GM23248 (cell line): ENCODE results near the gene C5orf34. TPM values are rescaled to one million over a fixed set of nuclear protein-coding genes. Genes with fewer than 3 reads are reported as not detected.
A peak's percentile ranks its signal among the peaks of the same experiment; 100 is the strongest.
"Not testable (repeated sequence)": the region's sequence is repeated elsewhere in the genome, so short reads cannot be mapped to it uniquely, and the experiment has no call there.

Experiments used
- DNase-seq: peaks from one replicate; pipeline ENCODE4 v3.0.0-alpha.2; 2015
- H2AFZ ChIP-seq: fragments of 200-600 bp; sonication (generic); 2 replicates; pipeline ENCODE4 v1.6.1; 2016; ENCODE audit warnings: antibody characterized with exemption
- H3F3A ChIP-seq: fragments of 200-600 bp; sonication (generic); 2 replicates; pipeline ENCODE4 v1.6.1; 2016; ENCODE audit warnings: mild to moderate bottlenecking, antibody characterized with exemption, mixed run types; ENCODE audit not compliant: insufficient read depth
- H3K27ac ChIP-seq: fragments of 200-600 bp; sonication (generic); 2 replicates; pipeline ENCODE4 v1.5.1; 2016; ENCODE audit warnings: mild to moderate bottlenecking
- H3K27me3 ChIP-seq: fragments of 200-600 bp; sonication (generic); replicated peaks from 2 replicates; pipeline ENCODE4 v1.6.1; 2016; ENCODE audit warnings: mild to moderate bottlenecking; ENCODE audit not compliant: insufficient read depth
- H3K36me3 ChIP-seq: fragments of 200-600 bp; sonication (generic); 2 replicates; pipeline ENCODE4 v1.6.1; 2016; ENCODE audit warnings: low read depth, mild to moderate bottlenecking
- H3K4me1 ChIP-seq: fragments of 200-600 bp; sonication (generic); 2 replicates; pipeline ENCODE4 v1.6.1; 2016; ENCODE audit warnings: mild to moderate bottlenecking; ENCODE audit not compliant: insufficient read depth
- H3K4me2 ChIP-seq: fragments of 200-600 bp; sonication (generic); one replicate; pipeline ENCODE4 v1.6.1; 2016; ENCODE audit warnings: mild to moderate bottlenecking; ENCODE audit not compliant: unreplicated experiment
- H3K4me3 ChIP-seq: fragments of 200-600 bp; sonication (generic); 2 replicates; pipeline ENCODE4 v1.5.1; 2016; ENCODE audit warnings: mild to moderate bottlenecking
- H3K79me2 ChIP-seq: fragments of 200-600 bp; sonication (generic); 2 replicates; pipeline ENCODE4 v1.6.1; 2016; ENCODE audit warnings: mild to moderate bottlenecking; ENCODE audit not compliant: insufficient read depth
- H3K9ac ChIP-seq: fragments of 200-600 bp; sonication (generic); 2 replicates; pipeline ENCODE4 v1.6.1; 2016; ENCODE audit warnings: mild to moderate bottlenecking
- H3K9me2 ChIP-seq: fragments of 200-600 bp; sonication (generic); 2 replicates; pipeline ENCODE4 v1.6.1; 2016; ENCODE audit warnings: mixed run types, mild to moderate bottlenecking, moderate library complexity; ENCODE audit not compliant: insufficient read depth
- H3K9me3 ChIP-seq: fragments of 200-600 bp; sonication (generic); one replicate; pipeline ENCODE4 v1.6.1; 2017; ENCODE audit warnings: low read depth
- H4K20me1 ChIP-seq: fragments of 200-600 bp; sonication (generic); 2 replicates; pipeline ENCODE4 v1.6.0; 2016; ENCODE audit not compliant: insufficient read depth
- EZH2 ChIP-seq: fragments of 200-600 bp; sonication (generic); IDR thresholded peaks from 2 replicates; pipeline ENCODE4 v1.6.1; 2018; ENCODE audit warnings: antibody characterized with exemption, mild to moderate bottlenecking; ENCODE audit not compliant: insufficient read depth, poor library complexity, severe bottlenecking
- EZH2phosphoT487 ChIP-seq: fragments of 200-600 bp; sonication (generic); IDR thresholded peaks from 2 replicates; pipeline ENCODE4 v1.6.1; 2018; ENCODE audit warnings: antibody characterized with exemption, moderate library complexity, mild to moderate bottlenecking, low read depth; ENCODE audit not compliant: insufficient read depth
- WGBS, 2 experiments: methylation state at CpG; one replicate each; pipeline ENCODE4 v1.1.6; 2015 to 2017; ENCODE audit warnings: low lambda C conversion rate in 2 of 2, low coverage in 1 of 2; ENCODE audit errors: missing lambda C conversion rate in 2 of 2; 5-methylcytosine and 5-hydroxymethylcytosine counted together
- in situ Hi-C: fragments of 300-500 bp; cut with MboI; formaldehyde crosslinking; loops from 2 replicates; pipeline ENCODE4 v1.15.0; 2020
- polyA plus RNA-seq: library from polyadenylated mRNA; unstranded; fragments of >200 nt; fragmentation: Nextera tagmentation; extraction: Ambion mirVana; gene quantifications from 2 replicates; pipeline ENCODE4 v1.2.1, GENCODE V29; 2016
- total RNA-seq: library from RNA; depleted of rRNA; stranded (reverse); fragments of >200 nt; shearing (Covaris generic); gene quantifications from 2 replicates; pipeline ENCODE4 v1.2.3, GENCODE V29; 2014

The C5orf34 gene
- total and polyA plus RNA-seq, 2 experiments from 2014 or later: 3.1 to 4.4 TPM

- in situ Hi-C loops: no loop called here
- 100% methylated on average over 1 of the region's 1 CpG for WGBS, 2 experiments
- Histone ChIP-seq H3K79me2 (peaks cover 79% of the 10 kb centered on the region), H3F3A (peaks cover 15% of the 10 kb centered on the region; the same call in 1 of the 2 replicates), H3K4me3 (peak overlapping the region; percentile 84), H3K27me3 (no peaks in the 10 kb centered on the region), H3K4me1 (peaks cover 25% of the 10 kb centered on the region), H3K27ac (no peak overlapping the region), H3K9me3 (no peaks in the 10 kb centered on the region), H2AFZ (no peak overlapping the region), H3K36me3 (peaks cover 32% of the 10 kb centered on the region), H3K9me2 (no peaks in the 10 kb centered on the region), H3K9ac (0 out of 2 replicates have a peak overlapping the region, but pooled peaks have one; percentile 93), H4K20me1 (no peaks in the 10 kb centered on the region), H3K4me2 (peak overlapping the region; percentile 90)
- TF ChIP-seq EZH2phosphoT487 (no peak), EZH2 (no peak)
- DNase-seq: no peak
Observed at GRCh38 chr5:43554497-43554896, 39.5 kb upstream of the C5orf34 start.

- Histone ChIP-seq H3K4me3 (no peak overlapping the region), H4K20me1 (no peaks in the 10 kb centered on the region), H3K9ac (no peak overlapping the region), H3K27ac (peak overlapping the region; percentile 2; the same call in 1 of the 2 replicates), H3K4me2 (no peak overlapping the region), H2AFZ (no peak overlapping the region), H3K27me3 (no peaks in the 10 kb centered on the region), H3K9me3 (no peaks in the 10 kb centered on the region), H3K79me2 (peaks cover 90% of the 10 kb centered on the region), H3F3A (peaks cover 15% of the 10 kb centered on the region; the same call in 1 of the 2 replicates), H3K4me1 (peaks cover 25% of the 10 kb centered on the region), H3K36me3 (peaks cover 32% of the 10 kb centered on the region), H3K9me2 (no peaks in the 10 kb centered on the region)
- in situ Hi-C loops: no loop called here
- peak; percentile 30 for DNase-seq
- 64 to 65% methylated on average over 2 of the region's 2 CpGs for WGBS, 2 experiments
- TF ChIP-seq EZH2 (no peak), EZH2phosphoT487 (no peak)
Observed at GRCh38 chr5:43553381-43553780, 38.4 kb upstream of the C5orf34 start.

GRCh38 chr5:43551731-43552130 is 36.8 kb upstream of the C5orf34 start:
- Histone ChIP-seq H3K4me3 (no peak overlapping the region), H3K27ac (no peak overlapping the region), H3K4me2 (no peak overlapping the region), H3K9ac (no peak overlapping the region), H3K36me3 (peaks cover 41% of the 10 kb centered on the region), H3K9me2 (no peaks in the 10 kb centered on the region), H3K9me3 (no peaks in the 10 kb centered on the region), H2AFZ (no peak overlapping the region), H4K20me1 (no peaks in the 10 kb centered on the region), H3K27me3 (no peaks in the 10 kb centered on the region), H3K79me2 (peaks cover 96% of the 10 kb centered on the region), H3K4me1 (peaks cover 25% of the 10 kb centered on the region), H3F3A (peaks cover 15% of the 10 kb centered on the region; the same call in 1 of the 2 replicates)
- no peak for TF ChIP-seq EZH2phosphoT487
- TF ChIP-seq EZH2: no peak
- WGBS, 2 experiments: 38 to 45% methylated on average over 2 of the region's 2 CpGs
- in situ Hi-C loops: no loop called here
- no peak for DNase-seq

DNA sequence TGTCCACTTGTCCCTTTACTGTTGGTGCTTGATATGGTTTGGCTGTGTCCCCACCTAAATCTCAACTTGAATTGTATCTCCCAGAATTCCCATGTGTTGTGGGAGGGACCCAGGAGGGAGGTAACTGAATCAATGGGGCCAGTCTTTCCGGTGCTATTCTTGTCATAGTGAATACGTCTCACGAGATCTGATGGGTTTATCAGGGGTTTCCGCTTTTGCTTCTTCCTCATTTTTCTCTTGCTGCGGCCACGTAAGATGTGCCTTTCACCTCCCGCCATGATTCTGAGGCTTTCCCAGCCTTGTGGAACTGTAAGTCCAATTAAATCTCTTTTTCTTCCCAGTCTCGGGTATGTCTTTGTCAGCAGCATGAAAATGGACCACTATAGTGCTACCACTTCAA is 34.3 kb upstream of the C5orf34 start:
- H4K20me1 ChIP-seq, H3F3A ChIP-seq, in situ Hi-C loops, H3K4me2 ChIP-seq, H3K4me3 ChIP-seq, H3K9me3 ChIP-seq, H3K27me3 ChIP-seq, H3K9me2 ChIP-seq, H3K9ac ChIP-seq, H2AFZ ChIP-seq, DNase-seq, H3K27ac ChIP-seq: not testable (repeated sequence)
- peaks cover 11% of the 10 kb centered on the region for H3K4me1 ChIP-seq
- H3K36me3 ChIP-seq: peaks cover 59% of the 10 kb centered on the region
- H3K79me2 ChIP-seq: peaks cover 98% of the 10 kb centered on the region
- WGBS, 2 experiments: 97 to 99% methylated on average over 8 of the region's 8 CpGs

GRCh38 chr5:43548358-43548757 is 33.4 kb upstream of the C5orf34 start:
- no peak for DNase-seq
- H3K79me2 ChIP-seq: peaks cover 97% of the 10 kb centered on the region
- 91 to 94% methylated on average over 5 of the region's 5 CpGs for WGBS, 2 experiments

More at GRCh38 chr5:43548358-43548757, 33.4 kb upstream of the C5orf34 start:
- no peak for TF ChIP-seq EZH2phosphoT487
- no peak for TF ChIP-seq EZH2
- no peak overlapping the region for H3K9ac ChIP-seq
- H3K4me3 ChIP-seq: no peak overlapping the region
- H3K9me3 ChIP-seq: no peaks in the 10 kb centered on the region
- peaks cover 2% of the 10 kb centered on the region for H3K4me1 ChIP-seq
- H3F3A ChIP-seq: peaks cover 1% of the 10 kb centered on the region; the same call in 1 of the 2 replicates
- no peaks in the 10 kb centered on the region for H3K9me2 ChIP-seq
- in situ Hi-C loops: no loop called here
- no peaks in the 10 kb centered on the region for H3K27me3 ChIP-seq
- H3K4me2 ChIP-seq: no peak overlapping the region
- H3K27ac ChIP-seq: no peak overlapping the region
- peaks cover 58% of the 10 kb centered on the region for H3K36me3 ChIP-seq
- no peak overlapping the region for H2AFZ ChIP-seq
- no peaks in the 10 kb centered on the region for H4K20me1 ChIP-seq
